ENCODE data around the gene DNAI7.

Gene DNAI7

GRCh38 chr12:25213338-25213737, 18.4 kb upstream of the DNAI7 start:
- POLR2A ChIA-PET, result no interaction called here
- no peak for TF ChIP-seq SUZ12 (IDR thresholded peaks at IDR 0.05)
- TF ChIP-seq L3MBTL2 (conservative IDR thresholded peaks at IDR 0.05), result no peak
- TF ChIP-seq FOXA1 (IDR thresholded peaks at IDR 0.05), result no peak
- no peak for TF ChIP-seq ZNF384 (IDR thresholded peaks at IDR 0.05)
- no peak for TF ChIP-seq HDGF (IDR thresholded peaks at IDR 0.05; ENCODE audit: borderline replicate concordance)
- TF ChIP-seq LEF1 (IDR thresholded peaks at IDR 0.05; ENCODE audit: borderline replicate concordance), result no peak
- TF ChIP-seq NFRKB (IDR thresholded peaks at IDR 0.05), result no peak
- TF ChIP-seq PKNOX1 (IDR thresholded peaks at IDR 0.05), result no peak

GRCh38 chr12:25208554-25208953, 13.6 kb upstream of the DNAI7 start:
- no peak for TF ChIP-seq ELF4 (IDR thresholded peaks at IDR 0.05)
- TF ChIP-seq SP1 (IDR thresholded peaks at IDR 0.05), result no peak
- no peak for TF ChIP-seq FOXA1 (IDR thresholded peaks at IDR 0.05)
- DNase-seq (ENCODE audit: extremely low spot score), result no peak
- POLR2A ChIA-PET, result no interaction called here
- CTCF ChIA-PET, result interaction anchor here (0.7 kb wide), 1 partner anchor 12 kb away, joined by 4 read pairs; no protein-coding TSS in a partner anchor

More at GRCh38 chr12:25213338-25213737, 18.4 kb upstream of the DNAI7 start:
- DNase-seq (ENCODE audit: extremely low spot score), result no peak
- CTCF ChIA-PET, result interaction anchor here (0.7 kb wide), 1 partner anchor 779 kb away, joined by 3 read pairs; no protein-coding TSS in a partner anchor

- ChIA-PET POLR2A (no interaction called here), CTCF (no interaction called here)
- TF ChIP-seq FOXA1 (IDR thresholded peaks at IDR 0.05) (no peak), ELF4 (IDR thresholded peaks at IDR 0.05) (no peak), TARDBP (IDR thresholded peaks at IDR 0.05) (no peak)
- DNase-seq (ENCODE audit: extremely low spot score), result no peak
These were observed 12.9 kb upstream of the DNAI7 start for GRCh38 chr12:25207846-25208245.

- ChIA-PET CTCF (no interaction called here), POLR2A (no interaction called here)
- DNase-seq (ENCODE audit: extremely low spot score), result no peak
- TF ChIP-seq ARNT (IDR thresholded peaks at IDR 0.05), result no peak
- no peak for TF ChIP-seq FOXK2 (IDR thresholded peaks at IDR 0.05)
- no peak for TF ChIP-seq LEF1 (IDR thresholded peaks at IDR 0.05; ENCODE audit: borderline replicate concordance)
- no peak for TF ChIP-seq SP1 (IDR thresholded peaks at IDR 0.05)
- TF ChIP-seq CTBP1 (IDR thresholded peaks at IDR 0.05; ENCODE audit: borderline replicate concordance), result no peak
- no peak for TF ChIP-seq HDGF (IDR thresholded peaks at IDR 0.05; ENCODE audit: borderline replicate concordance)
- no peak for TF ChIP-seq FOXM1 (IDR thresholded peaks at IDR 0.05; ENCODE audit: borderline replicate concordance)
- no peak for TF ChIP-seq FOXA1 (IDR thresholded peaks at IDR 0.05)
- TF ChIP-seq SUZ12 (IDR thresholded peaks at IDR 0.05), result no peak
- no peak for TF ChIP-seq TARDBP (IDR thresholded peaks at IDR 0.05)
- TF ChIP-seq PKNOX1 (IDR thresholded peaks at IDR 0.05), result no peak
- no peak for TF ChIP-seq ELF4 (IDR thresholded peaks at IDR 0.05)
- TF ChIP-seq L3MBTL2 (conservative IDR thresholded peaks at IDR 0.05), result no peak
- no peak for TF ChIP-seq NFRKB (IDR thresholded peaks at IDR 0.05)
- no peak for TF ChIP-seq BHLHE40 (IDR thresholded peaks at IDR 0.05; ENCODE audit: borderline replicate concordance)
These were observed 12.5 kb upstream of the DNAI7 start for GRCh38 chr12:25207411-25207810.

DNA sequence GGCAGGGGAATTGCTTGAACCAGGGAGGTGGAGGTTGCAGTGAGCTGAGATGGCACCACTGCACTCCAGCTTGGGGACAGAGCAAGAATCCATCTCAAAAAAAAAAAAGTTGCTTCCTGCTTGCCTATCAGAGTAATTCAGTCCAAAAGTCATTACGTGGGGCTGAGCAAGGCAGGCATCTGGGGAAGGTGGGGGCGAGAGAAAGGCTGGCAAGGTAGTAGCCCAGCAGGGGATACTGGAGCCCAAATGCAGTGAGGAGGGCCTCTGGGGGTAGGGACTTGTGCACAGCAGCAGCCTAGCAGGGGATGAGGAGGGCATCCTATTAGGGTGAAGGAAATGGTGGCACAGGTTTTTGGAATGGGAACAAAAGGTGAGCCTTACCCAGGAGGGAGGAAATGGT, 7.2 kb upstream of the DNAI7 start:
- DNase-seq (ENCODE audit: extremely low spot score), result no peak
- TF ChIP-seq ARNT (IDR thresholded peaks at IDR 0.05), result no peak
- TF ChIP-seq HDGF (IDR thresholded peaks at IDR 0.05; ENCODE audit: borderline replicate concordance), result no peak
- TF ChIP-seq ELF4 (IDR thresholded peaks at IDR 0.05), result no peak
- TF ChIP-seq LEF1 (IDR thresholded peaks at IDR 0.05; ENCODE audit: borderline replicate concordance), result no peak
- TF ChIP-seq CTBP1 (IDR thresholded peaks at IDR 0.05; ENCODE audit: borderline replicate concordance), result no peak
- TF ChIP-seq FOXK2 (IDR thresholded peaks at IDR 0.05), result no peak
- TF ChIP-seq PKNOX1 (IDR thresholded peaks at IDR 0.05), result no peak
- TF ChIP-seq ZNF384 (IDR thresholded peaks at IDR 0.05), result no peak
- TF ChIP-seq NFRKB (IDR thresholded peaks at IDR 0.05), result no peak
- TF ChIP-seq BHLHE40 (IDR thresholded peaks at IDR 0.05; ENCODE audit: borderline replicate concordance), result no peak
- CTCF ChIA-PET, result no interaction called here
- POLR2A ChIA-PET, result no interaction called here

- ChIA-PET CTCF (no interaction called here), POLR2A (no interaction called here)
- no peak for DNase-seq (ENCODE audit: extremely low spot score)
These were observed 5.7 kb upstream of the DNAI7 start for GRCh38 chr12:25200703-25201102.

More at GRCh38 chr12:25200703-25201102, 5.7 kb upstream of the DNAI7 start:
- TF ChIP-seq SUZ12 (IDR thresholded peaks at IDR 0.05) (no peak), CTBP1 (IDR thresholded peaks at IDR 0.05; ENCODE audit: borderline replicate concordance) (no peak), FOXA1 (IDR thresholded peaks at IDR 0.05) (no peak), HDGF (IDR thresholded peaks at IDR 0.05; ENCODE audit: borderline replicate concordance) (no peak), FOXK2 (IDR thresholded peaks at IDR 0.05) (no peak), ZNF384 (IDR thresholded peaks at IDR 0.05) (no peak), ARNT (IDR thresholded peaks at IDR 0.05) (no peak), NFRKB (IDR thresholded peaks at IDR 0.05) (no peak), PKNOX1 (IDR thresholded peaks at IDR 0.05) (no peak), FOXM1 (IDR thresholded peaks at IDR 0.05; ENCODE audit: borderline replicate concordance) (no peak), ELF4 (IDR thresholded peaks at IDR 0.05) (no peak), TARDBP (IDR thresholded peaks at IDR 0.05) (no peak), LEF1 (IDR thresholded peaks at IDR 0.05; ENCODE audit: borderline replicate concordance) (no peak), SP1 (IDR thresholded peaks at IDR 0.05) (no peak), L3MBTL2 (conservative IDR thresholded peaks at IDR 0.05) (no peak)
